A549 (cell line): ENCODE data around the gene CTIF. TPM values are rescaled to one million over a fixed set of nuclear protein-coding genes. Genes with fewer than 3 reads are reported as not detected.

Experiments used
- ATAC-seq, 2 experiments: fragments of 200-7000 bp in 1 of 2; fragments of >200 bp in 1 of 2; cut with Nextera tagmentation in 1 of 2; cut with Tn5 transposase in 1 of 2; 3 replicates each; pipeline versions ENCODE4 v1.8.0 to v1.9.1; 2018 to 2020; ENCODE audit warnings: mild to moderate bottlenecking in 1 of 2, moderate library complexity in 1 of 2
- CTCF ChIA-PET: fragments of 300-600 bp; sonication (Branson Sonifier 250); formaldehyde crosslinking; extraction: SDS; loops from one replicate; lab custom pipeline; 2021; ENCODE audit warnings: antibody characterized with exemption, inconsistent platforms; lab: Yijun Ruan, JAX
- POLR2A ChIA-PET: fragments of 350-600 bp; formaldehyde crosslinking; extraction: SDS; loops from one replicate; lab custom pipeline; 2021; ENCODE audit warnings: antibody characterized with exemption, inconsistent platforms; lab: Yijun Ruan, JAX
- DNase-seq, 2 experiments: peaks; one replicate each; pipeline versions ENCODE4 v3.0.0 to v3.0.0-alpha.2; 2011 to 2016; ENCODE audit warnings: low read depth in 1 of 2, low spot score in 1 of 2
- FAIRE-seq: peaks from 2 replicates; lab custom pipeline; 2011; peaks lifted over from hg19 to GRCh38; lab: Jason Lieb, UNC
- H3K27ac ChIP-seq, 2 experiments: fragments of >200 bp; sonication (Bioruptor Twin); formaldehyde crosslinking; 3 replicates each; pipeline ENCODE4 v1.5.1; 2016 to 2017
- H3K4me1 ChIP-seq: fragments of >200 bp; sonication (Bioruptor Twin); formaldehyde crosslinking; 3 replicates; pipeline ENCODE4 v1.6.1; 2016
- H3K4me2 ChIP-seq: fragments of >200 bp; sonication (Bioruptor Twin); formaldehyde crosslinking; 3 replicates; pipeline ENCODE4 v1.6.1; 2016
- H3K4me3 ChIP-seq: fragments of >200 bp; sonication (Bioruptor Twin); formaldehyde crosslinking; 3 replicates; pipeline ENCODE4 v1.5.1; 2016
- H3K9me3 ChIP-seq: fragments of >200 bp; sonication (Bioruptor Twin); formaldehyde crosslinking; 3 replicates; pipeline ENCODE4 v1.6.1; 2016
- ATOH8 ChIP-seq: fragments of 250-450 bp; sonication (Bioruptor Pico); IDR thresholded peaks from 2 replicates; pipeline ENCODE4 v1.5.0; 2020; ENCODE audit warnings: low read depth, mild to moderate bottlenecking, moderate library complexity
- BCL3 ChIP-seq: fragments of >200 bp; sonication (Bioruptor Twin); formaldehyde crosslinking; IDR thresholded peaks from 3 replicates; pipeline ENCODE4 v1.6.1; 2016
- CTCF ChIP-seq: fragments of >200 bp; sonication (Bioruptor Twin); formaldehyde crosslinking; IDR thresholded peaks from 3 replicates; pipeline ENCODE4 v1.5.1; 2016
- E2F6 ChIP-seq: IDR thresholded peaks from 2 replicates; pipeline ENCODE4 v1.6.1; 2012; ENCODE audit warnings: low read depth, borderline replicate concordance
- HOXB5 ChIP-seq: fragments of 250-450 bp; sonication (Bioruptor Pico); IDR thresholded peaks from 2 replicates; pipeline ENCODE4 v1.5.0; 2020; ENCODE audit warnings: mild to moderate bottlenecking, moderate library complexity
- JUN ChIP-seq, 2 experiments: fragments of >200 bp; sonication (Bioruptor Twin); formaldehyde crosslinking; IDR thresholded peaks; 2 replicates in 1 of 2; 3 replicates in 1 of 2; pipeline ENCODE4 v1.6.1; 2016 to 2017
- JUNB ChIP-seq: fragments of >200 bp; sonication (Bioruptor Twin); formaldehyde crosslinking; IDR thresholded peaks from 2 replicates; pipeline ENCODE4 v1.6.1; 2016
- MAX ChIP-seq: IDR thresholded peaks from 2 replicates; pipeline ENCODE4 v1.6.1; 2012
- MAZ ChIP-seq: fragments of 150-350 bp; IDR thresholded peaks from 2 replicates; pipeline ENCODE4 v1.6.1; 2014; ENCODE audit warnings: antibody characterized with exemption, low read depth, low read length, borderline replicate concordance
- NPAS2 ChIP-seq: fragments of 250-450 bp; sonication (Bioruptor Pico); IDR thresholded peaks from 2 replicates; pipeline ENCODE4 v1.8.0; 2022; ENCODE audit warnings: mild to moderate bottlenecking, moderate library complexity, borderline replicate concordance
- NR3C1 ChIP-seq: fragments of >200 bp; sonication (Bioruptor Twin); formaldehyde crosslinking; IDR thresholded peaks from 3 replicates; pipeline ENCODE4 v1.6.1; 2017
- PBX3 ChIP-seq: IDR thresholded peaks from 2 replicates; pipeline ENCODE4 v1.6.1; 2012
- POLR2A ChIP-seq: IDR thresholded peaks from 2 replicates; pipeline ENCODE4 v1.6.1; 2012; ENCODE audit warnings: mild to moderate bottlenecking, low read length
- RARB ChIP-seq: fragments of 250-450 bp; sonication (Bioruptor Pico); IDR thresholded peaks from 2 replicates; pipeline ENCODE4 v1.8.0; 2021; ENCODE audit warnings: mild to moderate bottlenecking, moderate library complexity
- RCOR1 ChIP-seq: fragments of 150-350 bp; IDR thresholded peaks from 2 replicates; pipeline ENCODE4 v1.6.1; 2014; ENCODE audit warnings: antibody characterized with exemption, low read length, low read depth
- RFX5 ChIP-seq: fragments of 450-650 bp; IDR thresholded peaks from 2 replicates; pipeline ENCODE4 v1.7.1; 2014; ENCODE audit warnings: antibody characterized with exemption, mild to moderate bottlenecking, moderate library complexity
- SMC3 ChIP-seq: fragments of >200 bp; sonication (Bioruptor Twin); formaldehyde crosslinking; IDR thresholded peaks from 3 replicates; pipeline ENCODE4 v1.6.1; 2018; ENCODE audit warnings: inconsistent platforms
- TP53 ChIP-seq: fragments of 250-450 bp; sonication (Bioruptor Pico); IDR thresholded peaks from 2 replicates; pipeline ENCODE4 v1.5.0; 2021; ENCODE audit warnings: mild to moderate bottlenecking, moderate library complexity
- ZC3H11A ChIP-seq: fragments of 450-650 bp; IDR thresholded peaks from 2 replicates; pipeline ENCODE4 v1.6.1; 2014; ENCODE audit warnings: antibody characterized with exemption, mild to moderate bottlenecking
- WGBS: methylation state at CpG from one replicate; pipeline ENCODE4 v1.1.6; 2017; ENCODE audit errors: missing lambda C conversion rate; 5-methylcytosine and 5-hydroxymethylcytosine counted together
- polyA plus RNA-seq, 4 experiments: library from polyadenylated mRNA; depleted of rRNA in 3 of 4; stranded (reverse); fragments of >200 nt; fragmentation: RNase III in 1 of 4; extraction: RNeasy Plus Mini Kit Qiagen cat#74134 plus additional on column Dnase treatment in 1 of 4; gene quantifications; 2 replicates in 3 of 4; 3 replicates in 1 of 4; pipeline ENCODE4 v1.2.3, GENCODE V29; 2011 to 2017
- TF ChIP-seq, protein P1 (sequence below): fragments of 150-350 bp; IDR thresholded peaks from 2 replicates; pipeline ENCODE4 v1.6.1; 2014; ENCODE audit warnings: low read depth, mild to moderate bottlenecking, low read length
- TF ChIP-seq, protein P2 (sequence below): fragments of >200 bp; sonication (Bioruptor Twin); formaldehyde crosslinking; IDR thresholded peaks from 2 replicates; pipeline ENCODE4 v1.6.1; 2016

CTIF gene
- polyA plus RNA-seq, 2 of the 4 experiments (the other 2 are of a cell fraction): 17.0 to 24.7 TPM

DNA sequence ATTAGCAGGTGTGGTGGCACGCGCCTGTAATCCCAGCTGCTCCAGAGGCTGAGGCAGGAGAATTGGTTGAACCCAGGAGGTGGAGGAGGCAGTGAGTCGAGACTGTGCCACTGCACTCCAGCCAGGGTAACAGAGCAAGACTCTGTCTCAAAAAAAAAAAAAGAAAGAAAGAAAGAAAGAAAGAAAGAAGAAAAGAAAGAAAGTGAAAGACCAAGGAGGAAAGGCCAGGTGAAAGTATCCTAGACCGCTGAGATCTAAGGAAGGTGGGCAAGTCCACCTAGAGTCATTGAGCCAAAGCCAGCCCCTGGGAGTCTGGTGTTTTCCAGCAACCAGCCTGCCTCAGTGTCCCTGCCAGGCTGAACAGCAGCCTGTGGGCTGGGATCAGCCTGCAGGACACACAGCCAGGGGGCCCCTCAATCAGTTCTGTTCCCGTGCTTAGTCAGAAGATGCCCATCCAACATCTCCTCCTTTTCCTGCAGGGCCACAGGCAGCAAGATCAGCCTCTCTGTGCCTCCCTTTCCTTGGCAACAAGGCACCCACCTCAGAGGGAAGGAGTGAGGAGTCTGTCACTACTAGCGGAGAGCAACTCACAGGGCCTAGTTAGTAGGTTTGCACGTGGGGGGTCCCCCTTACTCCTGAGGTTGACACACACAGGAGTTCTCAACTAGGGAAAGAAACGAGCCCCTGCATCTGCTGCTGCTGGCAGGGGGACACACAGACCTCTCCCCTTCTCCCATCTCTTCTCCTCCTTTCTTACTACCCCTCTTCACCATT, 347.9 kb downstream of the CTIF start:
- FAIRE-seq: no peak

DNA sequence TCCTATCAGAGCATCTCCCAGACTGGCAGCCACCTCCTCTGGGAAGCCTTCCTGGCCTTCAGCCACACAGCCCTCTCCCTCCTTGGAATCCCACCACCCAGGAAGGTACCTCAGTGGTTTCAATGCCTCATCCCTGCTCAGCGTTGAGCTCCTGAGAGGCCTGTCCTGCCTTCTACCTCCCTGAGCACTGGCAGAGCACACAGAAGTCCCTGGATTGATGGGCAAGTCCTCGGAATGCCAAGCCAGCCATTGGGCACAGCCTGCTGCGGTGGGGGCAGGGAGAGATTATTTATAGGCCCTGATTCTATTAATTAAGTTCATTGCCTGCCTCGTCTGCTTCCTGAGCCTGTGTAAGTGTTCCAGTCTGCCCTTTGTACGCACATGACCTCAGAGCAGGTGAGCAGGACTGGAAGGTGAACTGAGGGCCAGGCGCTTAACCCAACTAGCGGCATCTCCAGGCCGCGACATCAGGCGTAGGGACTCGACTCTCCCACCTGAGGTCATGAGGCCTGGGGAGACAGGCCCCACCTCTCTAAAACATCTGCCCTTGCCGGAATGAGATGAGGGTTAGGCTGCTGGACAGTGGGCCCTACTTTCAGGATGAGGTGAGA, 348.6 kb downstream of the CTIF start:
- Histone ChIP-seq H3K4me2 (no peak overlapping the region), H3K9me3 (no peaks in the 10 kb centered on the region), H3K27ac (no peak overlapping the region), H3K4me1 (no peaks in the 10 kb centered on the region), H3K4me3 (no peak overlapping the region)
- ATAC-seq (no peak), DNase-seq (no peak), FAIRE-seq (no peak)
- POLR2A ChIA-PET: no interaction called here
- no CpG with 5 or more reads among the region's 12 CpGs for WGBS
- CTCF ChIA-PET: no interaction called here
- no peak for TF ChIP-seq HOXB5
- no peak for TF ChIP-seq BCL3
- TF ChIP-seq ATOH8 (CRISPR knock-in tag): no peak
- no peak for TF ChIP-seq JUN (IDR thresholded peaks at IDR 0.05)
- TF ChIP-seq RFX5: no peak
- TF ChIP-seq CTCF: no peak
- no peak for TF ChIP-seq TP53 (CRISPR knock-in tag)
- TF ChIP-seq MAZ: no peak
- no peak for TF ChIP-seq ZC3H11A
- TF ChIP-seq, protein P1, sequence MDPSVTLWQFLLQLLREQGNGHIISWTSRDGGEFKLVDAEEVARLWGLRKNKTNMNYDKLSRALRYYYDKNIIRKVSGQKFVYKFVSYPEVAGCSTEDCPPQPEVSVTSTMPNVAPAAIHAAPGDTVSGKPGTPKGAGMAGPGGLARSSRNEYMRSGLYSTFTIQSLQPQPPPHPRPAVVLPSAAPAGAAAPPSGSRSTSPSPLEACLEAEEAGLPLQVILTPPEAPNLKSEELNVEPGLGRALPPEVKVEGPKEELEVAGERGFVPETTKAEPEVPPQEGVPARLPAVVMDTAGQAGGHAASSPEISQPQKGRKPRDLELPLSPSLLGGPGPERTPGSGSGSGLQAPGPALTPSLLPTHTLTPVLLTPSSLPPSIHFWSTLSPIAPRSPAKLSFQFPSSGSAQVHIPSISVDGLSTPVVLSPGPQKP: no peak
- TF ChIP-seq MAX: no peak
- TF ChIP-seq, protein P2, sequence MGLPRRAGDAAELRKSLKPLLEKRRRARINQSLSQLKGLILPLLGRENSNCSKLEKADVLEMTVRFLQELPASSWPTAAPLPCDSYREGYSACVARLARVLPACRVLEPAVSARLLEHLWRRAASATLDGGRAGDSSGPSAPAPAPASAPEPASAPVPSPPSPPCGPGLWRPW: no peak
- no peak for TF ChIP-seq SMC3
- TF ChIP-seq PBX3: no peak
- TF ChIP-seq JUNB: no peak

More for the DNA sequence above, 347.9 kb downstream of the CTIF start:
- Histone ChIP-seq H3K4me3 (no peak overlapping the region), H3K27ac (no peak overlapping the region), H3K9me3 (no peaks in the 10 kb centered on the region), H3K4me1 (no peaks in the 10 kb centered on the region), H3K4me2 (no peak overlapping the region)
- 75% methylated on average over 7 of the region's 8 CpGs for WGBS
- DNase-seq (no peak), ATAC-seq (no peak)
- POLR2A ChIA-PET: no interaction called here
- TF ChIP-seq PBX3 (no peak), RARB (CRISPR knock-in tag) (no peak), NR3C1 (no peak), NPAS2 (CRISPR knock-in tag) (no peak), SMC3 (no peak), HOXB5 (no peak), RCOR1 (no peak), E2F6 (no peak), POLR2A (no peak)
- TF ChIP-seq, protein P1: no peak
- TF ChIP-seq, protein P2: no peak
- CTCF ChIA-PET: no interaction called here
